H1 (cell line): Measurements from ENCODE around the gene NKAIN4. TPM values are rescaled to one million over a fixed set of nuclear protein-coding genes. Genes with fewer than 3 reads are reported as not detected.

ENCODE experiments used
- CTCF ChIA-PET: fragments of 300-600 bp; sonication (Branson Sonifier 250); formaldehyde crosslinking; loops from one replicate; lab custom pipeline; 2021; ENCODE audit not compliant: partially characterized antibody; lab: Charles Lee
- POLR2A ChIA-PET: fragments of 300-600 bp; sonication (Branson Sonifier 250); formaldehyde crosslinking; loops from one replicate; lab custom pipeline; 2021; ENCODE audit warnings: inconsistent platforms; ENCODE audit not compliant: partially characterized antibody; lab: Charles Lee
- DNase-seq, 2 experiments: peaks; one replicate each; pipeline versions ENCODE4 v3.0.0 to v3.0.0-alpha.2; 2010 to 2022; ENCODE audit warnings: low spot score in 2 of 2, low read depth in 1 of 2, mixed read lengths in 1 of 2
- FAIRE-seq: peaks from 2 replicates; lab custom pipeline; 2011; peaks lifted over from hg19 to GRCh38; lab: Jason Lieb, UNC
- H2AFZ ChIP-seq: 2 replicates; pipeline ENCODE4 v1.8.1; 2012; ENCODE audit warnings: low read length, inconsistent platforms
- H2AK5ac ChIP-seq: 2 replicates; pipeline ENCODE4 v1.6.1; 2013; ENCODE audit warnings: low read depth, low read length
- H2BK120ac ChIP-seq: replicated peaks from 2 replicates; pipeline ENCODE3; 2013; ENCODE audit warnings: low read depth, low read length, inconsistent platforms
- H2BK12ac ChIP-seq: 2 replicates; pipeline ENCODE4 v1.6.1; 2013; ENCODE audit warnings: low read depth, low read length
- H2BK15ac ChIP-seq: 2 replicates; pipeline ENCODE4 v1.6.1; 2013; ENCODE audit warnings: low read length
- H2BK20ac ChIP-seq: 2 replicates; pipeline ENCODE4 v1.6.1; 2013; ENCODE audit warnings: low read length
- H2BK5ac ChIP-seq: 2 replicates; pipeline ENCODE4 v1.6.1; 2013; ENCODE audit warnings: low read depth, low read length
- H3K14ac ChIP-seq: 2 replicates; pipeline ENCODE4 v1.6.1; 2013; ENCODE audit warnings: inconsistent platforms; ENCODE audit not compliant: insufficient read length
- H3K18ac ChIP-seq: 2 replicates; pipeline ENCODE4 v1.6.1; 2013; ENCODE audit warnings: low read length; ENCODE audit errors: extremely low read depth
- H3K23ac ChIP-seq: 2 replicates; pipeline ENCODE4 v1.6.1; 2013; ENCODE audit warnings: inconsistent platforms; ENCODE audit not compliant: insufficient read length
- H3K23me2 ChIP-seq: 2 replicates; pipeline ENCODE4 v1.6.1; 2013; ENCODE audit warnings: low read depth, low read length
- H3K27ac ChIP-seq: 2 replicates; pipeline ENCODE4 v1.6.1; 2011; ENCODE audit warnings: low read depth, low read length, inconsistent platforms
- H3K27me3 ChIP-seq, 4 experiments: replicated peaks in 1 of 4; 1 replicate in 1 of 4; 2 replicates in 3 of 4; pipeline versions ENCODE4 v1.6.1 to v1.8.1; 2011 to 2013; ENCODE audit warnings: low read length in 3 of 4, mild to moderate bottlenecking in 3 of 4, inconsistent platforms in 2 of 4, mixed read lengths in 2 of 4, moderate library complexity in 1 of 4; ENCODE audit not compliant: control insufficient read depth in 3 of 4, insufficient read depth in 3 of 4; ENCODE audit errors: extremely low read depth in 1 of 4
- H3K36me3 ChIP-seq, 4 experiments: 2 replicates each; pipeline versions ENCODE4 v1.6.1 to v1.8.1; 2011 to 2013; ENCODE audit warnings: mild to moderate bottlenecking in 4 of 4, low read length in 3 of 4, moderate library complexity in 2 of 4, control low read depth in 1 of 4, inconsistent platforms in 1 of 4; ENCODE audit not compliant: insufficient read depth in 4 of 4, control insufficient read depth in 2 of 4
- H3K4ac ChIP-seq: replicated peaks from 2 replicates; pipeline ENCODE3; 2013; ENCODE audit warnings: low read length, low read depth, mixed read lengths, inconsistent platforms; ENCODE audit not compliant: insufficient read length
- H3K4me1 ChIP-seq, 4 experiments: replicated peaks in 1 of 4; 1 replicate in 1 of 4; 2 replicates in 3 of 4; pipeline versions ENCODE4 v1.6.1 to v1.8.1; 2011 to 2013; ENCODE audit warnings: low read length in 3 of 4, inconsistent platforms in 2 of 4, mixed read lengths in 1 of 4; ENCODE audit not compliant: insufficient read depth in 4 of 4, control insufficient read depth in 3 of 4
- H3K4me2 ChIP-seq, 2 experiments: 2 replicates each; pipeline versions ENCODE4 v1.6.1 to v1.8.1; 2011 to 2013; ENCODE audit warnings: low read depth in 2 of 2, low read length in 2 of 2, control low read depth in 1 of 2, inconsistent platforms in 1 of 2, mild to moderate bottlenecking in 1 of 2; ENCODE audit not compliant: insufficient read depth in 1 of 2
- H3K4me3 ChIP-seq, 4 experiments: fragments of 200-600, 300-600 bp in 1 of 4; sonication (generic), shearing (Covaris generic), sonication (Bioruptor Twin) in 1 of 4; 2 replicates each; pipeline versions ENCODE4 v1.5.1 to v1.8.1; 2011 to 2016; ENCODE audit warnings: low read length in 4 of 4, low read depth in 3 of 4, control low read depth in 2 of 4, inconsistent platforms in 2 of 4, mild to moderate bottlenecking in 2 of 4, mixed read lengths in 1 of 4, moderate library complexity in 1 of 4; ENCODE audit not compliant: insufficient read depth in 2 of 4; ENCODE audit errors: extremely low read depth in 1 of 4
- H3K56ac ChIP-seq: replicated peaks from 2 replicates; pipeline ENCODE3; 2013; ENCODE audit warnings: low read depth, mild to moderate bottlenecking, mixed read lengths, low read length, inconsistent platforms; ENCODE audit not compliant: insufficient read length
- H3K79me1 ChIP-seq: 2 replicates; pipeline ENCODE4 v1.6.1; 2013; ENCODE audit warnings: low read depth, low read length, control low read depth
- H3K79me2 ChIP-seq, 2 experiments: 2 replicates each; pipeline versions ENCODE4 v1.6.1 to v1.8.1; 2012 to 2013; ENCODE audit warnings: low read length in 2 of 2, mild to moderate bottlenecking in 2 of 2, inconsistent platforms in 1 of 2; ENCODE audit not compliant: insufficient read depth in 2 of 2, control insufficient read depth in 1 of 2
- H3K9ac ChIP-seq, 4 experiments: replicated peaks in 1 of 4; 1 replicate in 1 of 4; 2 replicates in 3 of 4; pipeline versions ENCODE4 v1.6.1 to v1.8.1; 2011 to 2013; ENCODE audit warnings: low read depth in 3 of 4, low read length in 3 of 4, control low read depth in 2 of 4, mild to moderate bottlenecking in 2 of 4, moderate library complexity in 2 of 4, inconsistent platforms in 1 of 4; ENCODE audit errors: extremely low read depth in 1 of 4
- H3K9me3 ChIP-seq, 2 experiments: 2 replicates each; pipeline versions ENCODE4 v1.6.1 to v1.8.1; 2012 to 2013; ENCODE audit warnings: mild to moderate bottlenecking in 2 of 2, moderate library complexity in 2 of 2, control low read depth in 1 of 2, inconsistent platforms in 1 of 2, low read depth in 1 of 2, low read length in 1 of 2, mixed read lengths in 1 of 2; ENCODE audit not compliant: insufficient read depth in 2 of 2
- H4K20me1 ChIP-seq, 2 experiments: replicated peaks in 1 of 2; 2 replicates each; pipeline versions ENCODE3 to v1.8.1; 2011 to 2013; ENCODE audit warnings: inconsistent platforms in 2 of 2, low read length in 2 of 2, mild to moderate bottlenecking in 1 of 2; ENCODE audit not compliant: insufficient read depth in 2 of 2, control insufficient read depth in 1 of 2
- H4K5ac ChIP-seq: 2 replicates; pipeline ENCODE4 v1.6.1; 2013; ENCODE audit warnings: low read length, low read depth, mixed read lengths, inconsistent platforms; ENCODE audit not compliant: insufficient read length
- H4K8ac ChIP-seq: 2 replicates; pipeline ENCODE4 v1.8.0; 2013; ENCODE audit warnings: mild to moderate bottlenecking, moderate library complexity, low read length, inconsistent platforms; ENCODE audit not compliant: insufficient read depth; ENCODE audit errors: extremely low read depth
- H4K91ac ChIP-seq: replicated peaks from 2 replicates; pipeline ENCODE3; 2013; ENCODE audit warnings: low read length, mixed read lengths, inconsistent platforms; ENCODE audit not compliant: insufficient read length
- JUND ChIP-seq: IDR thresholded peaks from 2 replicates; pipeline ENCODE4 v1.6.1; 2011; ENCODE audit warnings: mild to moderate bottlenecking, improper control_type of control experiment, low read length
- POU5F1 ChIP-seq: IDR thresholded peaks from 2 replicates; pipeline ENCODE4 v1.6.1; 2011; ENCODE audit warnings: low read depth, mild to moderate bottlenecking, low read length, moderate library complexity
- RBBP5 ChIP-seq: IDR thresholded peaks from 2 replicates; pipeline ENCODE4 v1.7.1; 2012; ENCODE audit warnings: low read depth, mild to moderate bottlenecking, inconsistent platforms, low read length, moderate library complexity, borderline replicate concordance
- SAP30 ChIP-seq: fragments of 300-600 bp; sonication (generic); IDR thresholded peaks from 2 replicates; pipeline ENCODE4 v1.7.1; 2012; ENCODE audit warnings: low read length, moderate library complexity, mild to moderate bottlenecking, inconsistent platforms; ENCODE audit not compliant: insufficient read depth, insufficient replicate concordance
- TCF12 ChIP-seq: IDR thresholded peaks from 2 replicates; pipeline ENCODE4 v1.6.1; 2011; ENCODE audit warnings: low read depth, mild to moderate bottlenecking, low read length
- WGBS, 2 experiments: shearing (Covaris generic) in 1 of 2; methylation state at CpG; one replicate each; pipeline versions ENCODE4 v1.1.6 to v1.1.7; 2013 to 2015; ENCODE audit warnings: low lambda C conversion rate in 2 of 2, mixed read lengths in 2 of 2, inconsistent platforms in 1 of 2, low coverage in 1 of 2, missing lambda C conversion rate in 1 of 2; ENCODE audit not compliant: insufficient replicate concordance in 2 of 2, insufficient coverage in 1 of 2, insufficient read length in 1 of 2; ENCODE audit errors: extremely low coverage in 1 of 2, missing lambda C conversion rate in 1 of 2; 5-methylcytosine and 5-hydroxymethylcytosine counted together
- polyA plus RNA-seq, 7 experiments: library from polyadenylated mRNA; depleted of rRNA in 3 of 7; stranded (reverse) in 5 of 7; unstranded in 2 of 7; fragments of >200 nt in 5 of 7; fragments of 200-250 nt in 2 of 7; gene quantifications; 1 replicate in 5 of 7; 2 replicates in 1 of 7; 4 replicates in 1 of 7; pipeline versions ENCODE4 v1.2.1 to v1.2.3, GENCODE V29; 2011 to 2013; ENCODE audit warnings: missing spikeins in 2 of 7, mixed read lengths in 2 of 7
- total RNA-seq: library from RNA; stranded (reverse); fragmentation: NEBNext Ultra II Directional; extraction: Animal tissue kit (Norgen Biotek cat#: 25700); gene quantifications from 2 replicates; pipeline ENCODE4 v1.2.1, GENCODE V29; 2021

The NKAIN4 gene
- total and polyA plus RNA-seq, 2 of the 8 experiments (the other 6 are each of a cell fraction or from before 2014, with no cell fraction given) = 6.9 to 17.0 TPM

- Histone ChIP-seq H3K79me1 (no peaks in the 10 kb centered on the region; the same call in 1 of the 2 replicates), H2BK20ac (no peak overlapping the region), H3K4me2 (no peak overlapping the region), H2AK5ac (peak overlapping the region; percentile 53; the same call in 1 of the 2 replicates), H3K79me2 (no peaks in the 10 kb centered on the region), H3K4me1 (peaks cover 0 to 33% (median 26%) of the 10 kb centered on the region in 4 experiments; a peak in 6 of 7 replicates), H2BK120ac (no peak overlapping the region), H3K9ac (no peak overlapping the region), H3K23ac (no peak overlapping the region), H3K36me3 (peaks cover 0 to 16% (median 5%) of the 10 kb centered on the region in 4 experiments; a peak in 4 of 8 replicates), H3K27ac (no peak overlapping the region), H2AFZ (no peak overlapping the region), H3K23me2 (peaks cover 3% of the 10 kb centered on the region; the same call in 1 of the 2 replicates), H3K4ac (no peak overlapping the region), H4K20me1 (peaks cover 0 to 8% of the 10 kb centered on the region in 2 experiments), H3K56ac (no peak overlapping the region), H3K27me3 (peaks cover 0 to 9% (median 0%) of the 10 kb centered on the region in 4 experiments; a peak in 2 of 7 replicates), H3K4me3 (no peak overlapping the region), H3K18ac (no peak overlapping the region), H3K14ac (no peak overlapping the region), H2BK15ac (no peak overlapping the region), H4K91ac (no peak overlapping the region), H2BK5ac (0 out of 2 replicates have a peak overlapping the region, but pooled peaks have one; percentile 60), H3K9me3 (no peaks in the 10 kb centered on the region), H4K5ac (no peak overlapping the region), H4K8ac (no peak overlapping the region), H2BK12ac (peak overlapping the region; percentile 68; the same call in 1 of the 2 replicates)
- ChIA-PET CTCF (interaction anchor here (0.8 to 9.9 kb wide), 22 partner anchors 11 to 530 kb away, joined by 3 to 81 read pairs (median 6); partner anchors contain the start of genes ARFGAP1, BIRC7 and NKAIN4), POLR2A (interaction anchor here (1.1 to 3.7 kb wide), 6 partner anchors 10 to 365 kb away, joined by 3 to 26 read pairs (median 4); partner anchors contain the start of gene PPDPF)
- WGBS, 2 experiments = 89% methylated on average over 16 of the region's 16 CpGs; no CpG with 5 or more reads in 1 of the 2 experiments
- no peak for DNase-seq
- FAIRE-seq = no peak
- no peak for TF ChIP-seq SAP30
- no peak for TF ChIP-seq POU5F1
- no peak for TF ChIP-seq JUND
- TF ChIP-seq TCF12 = no peak
- no peak for TF ChIP-seq RBBP5
These were observed 38.0 kb upstream of the NKAIN4 start for GRCh38 chr20:63292292-63292701.
